Measurements from ENCODE around the gene PTOV1.

Gene PTOV1

DNA sequence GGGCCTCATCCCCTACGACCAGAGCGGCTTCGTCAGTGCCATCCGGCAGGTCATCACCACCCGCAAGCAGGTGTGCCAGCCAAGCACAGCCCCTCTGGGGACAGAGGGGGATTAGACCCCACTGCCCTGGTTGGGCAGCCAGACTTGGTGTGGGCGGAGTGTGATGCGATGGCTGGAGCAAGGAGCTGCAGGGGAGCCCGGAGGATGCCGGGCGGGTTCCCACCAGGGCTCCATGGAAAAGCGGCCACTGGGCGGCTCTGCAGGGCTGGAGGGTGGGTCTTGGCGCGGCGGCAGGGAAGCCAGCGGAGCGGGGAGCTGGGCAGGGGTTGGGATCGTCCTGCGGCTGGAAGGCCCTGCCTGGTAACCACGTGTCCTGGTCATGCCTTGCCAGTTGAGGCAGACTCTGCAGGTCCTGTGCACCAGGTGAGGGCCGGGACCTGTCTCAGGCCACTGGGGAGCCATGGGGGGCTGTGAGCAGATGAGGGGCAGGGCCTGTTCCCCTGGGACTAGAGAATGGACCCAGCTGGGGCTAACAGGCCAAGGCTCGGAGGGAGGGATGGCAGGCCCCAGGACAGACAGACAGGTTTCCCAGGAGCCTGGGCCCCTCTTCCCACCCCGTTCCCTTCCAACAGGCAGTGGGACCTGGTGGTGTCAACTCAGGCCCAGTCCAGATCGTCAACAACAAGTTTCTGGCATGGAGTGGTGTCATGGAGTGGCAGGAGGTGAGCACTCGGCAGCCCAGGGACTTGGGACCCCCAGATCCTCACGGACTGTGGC lies 6.3 kb downstream of the PTOV1 start:
- H3K36me3 ChIP-seq (replicated peaks; ENCODE audit: low read depth, low read length): peaks cover 51% of the 10 kb centered on the region
- no peak overlapping the region for H2AFZ ChIP-seq (ENCODE audit: low read depth, low read length)
- H3K9ac ChIP-seq (ENCODE audit: low read length): no peak overlapping the region
- no peak for TF ChIP-seq EZH2phosphoT487 (IDR thresholded peaks at IDR 0.05; ENCODE audit: low read depth)
- TF ChIP-seq, protein P1, sequence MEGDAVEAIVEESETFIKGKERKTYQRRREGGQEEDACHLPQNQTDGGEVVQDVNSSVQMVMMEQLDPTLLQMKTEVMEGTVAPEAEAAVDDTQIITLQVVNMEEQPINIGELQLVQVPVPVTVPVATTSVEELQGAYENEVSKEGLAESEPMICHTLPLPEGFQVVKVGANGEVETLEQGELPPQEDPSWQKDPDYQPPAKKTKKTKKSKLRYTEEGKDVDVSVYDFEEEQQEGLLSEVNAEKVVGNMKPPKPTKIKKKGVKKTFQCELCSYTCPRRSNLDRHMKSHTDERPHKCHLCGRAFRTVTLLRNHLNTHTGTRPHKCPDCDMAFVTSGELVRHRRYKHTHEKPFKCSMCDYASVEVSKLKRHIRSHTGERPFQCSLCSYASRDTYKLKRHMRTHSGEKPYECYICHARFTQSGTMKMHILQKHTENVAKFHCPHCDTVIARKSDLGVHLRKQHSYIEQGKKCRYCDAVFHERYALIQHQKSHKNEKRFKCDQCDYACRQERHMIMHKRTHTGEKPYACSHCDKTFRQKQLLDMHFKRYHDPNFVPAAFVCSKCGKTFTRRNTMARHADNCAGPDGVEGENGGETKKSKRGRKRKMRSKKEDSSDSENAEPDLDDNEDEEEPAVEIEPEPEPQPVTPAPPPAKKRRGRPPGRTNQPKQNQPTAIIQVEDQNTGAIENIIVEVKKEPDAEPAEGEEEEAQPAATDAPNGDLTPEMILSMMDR (IDR thresholded peaks at IDR 0.05; ENCODE audit: low read depth, low read length): no peak
- H3K4me3 ChIP-seq (ENCODE audit: low read length): no peak overlapping the region
- H3K27me3 ChIP-seq (ENCODE audit: low read depth, low read length): no peaks in the 10 kb centered on the region
- H3K27ac ChIP-seq (ENCODE audit: low read length): no peak overlapping the region
- H4K20me1 ChIP-seq (ENCODE audit: insufficient read depth, low read length): peaks cover 37% of the 10 kb centered on the region
- H3K9me3 ChIP-seq (ENCODE audit: insufficient read depth, low read length): no peaks in the 10 kb centered on the region
- H3K79me2 ChIP-seq (ENCODE audit: low read length): peaks cover 22% of the 10 kb centered on the region
- H3K4me1 ChIP-seq (ENCODE audit: low read length): peaks cover 15% of the 10 kb centered on the region
- H3K4me2 ChIP-seq (ENCODE audit: low read length): no peak overlapping the region

DNA sequence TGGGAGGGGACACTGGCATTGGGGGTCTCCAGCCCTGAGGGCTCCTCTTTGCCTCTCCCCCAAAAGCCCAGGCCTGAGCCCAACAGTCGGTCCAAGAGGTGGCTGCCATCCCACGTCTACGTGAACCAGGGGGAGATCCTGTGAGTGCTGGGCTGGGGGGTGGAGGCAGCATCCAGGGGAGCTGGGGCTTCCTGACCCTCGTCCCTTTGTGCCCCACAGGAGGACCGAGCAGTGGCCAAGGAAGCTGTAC lies 6.8 kb downstream of the PTOV1 start:
- Histone ChIP-seq H3K9ac (ENCODE audit: low read length) (no peak overlapping the region), H3K27me3 (ENCODE audit: low read depth, low read length) (no peaks in the 10 kb centered on the region), H3K4me2 (ENCODE audit: low read length) (no peak overlapping the region), H3K9me3 (ENCODE audit: insufficient read depth, low read length) (no peaks in the 10 kb centered on the region), H3K79me2 (ENCODE audit: low read length) (peaks cover 17% of the 10 kb centered on the region), H3K27ac (ENCODE audit: low read length) (no peak overlapping the region), H3K4me3 (ENCODE audit: low read length) (no peak overlapping the region), H2AFZ (ENCODE audit: low read depth, low read length) (no peak overlapping the region), H3K36me3 (replicated peaks; ENCODE audit: low read depth, low read length) (peaks cover 55% of the 10 kb centered on the region), H3K4me1 (ENCODE audit: low read length) (peaks cover 10% of the 10 kb centered on the region), H4K20me1 (ENCODE audit: insufficient read depth, low read length) (peaks cover 32% of the 10 kb centered on the region)
- TF ChIP-seq EZH2phosphoT487 (IDR thresholded peaks at IDR 0.05; ENCODE audit: low read depth): no peak
- TF ChIP-seq, protein P1 (IDR thresholded peaks at IDR 0.05; ENCODE audit: low read depth, low read length): no peak

DNA sequence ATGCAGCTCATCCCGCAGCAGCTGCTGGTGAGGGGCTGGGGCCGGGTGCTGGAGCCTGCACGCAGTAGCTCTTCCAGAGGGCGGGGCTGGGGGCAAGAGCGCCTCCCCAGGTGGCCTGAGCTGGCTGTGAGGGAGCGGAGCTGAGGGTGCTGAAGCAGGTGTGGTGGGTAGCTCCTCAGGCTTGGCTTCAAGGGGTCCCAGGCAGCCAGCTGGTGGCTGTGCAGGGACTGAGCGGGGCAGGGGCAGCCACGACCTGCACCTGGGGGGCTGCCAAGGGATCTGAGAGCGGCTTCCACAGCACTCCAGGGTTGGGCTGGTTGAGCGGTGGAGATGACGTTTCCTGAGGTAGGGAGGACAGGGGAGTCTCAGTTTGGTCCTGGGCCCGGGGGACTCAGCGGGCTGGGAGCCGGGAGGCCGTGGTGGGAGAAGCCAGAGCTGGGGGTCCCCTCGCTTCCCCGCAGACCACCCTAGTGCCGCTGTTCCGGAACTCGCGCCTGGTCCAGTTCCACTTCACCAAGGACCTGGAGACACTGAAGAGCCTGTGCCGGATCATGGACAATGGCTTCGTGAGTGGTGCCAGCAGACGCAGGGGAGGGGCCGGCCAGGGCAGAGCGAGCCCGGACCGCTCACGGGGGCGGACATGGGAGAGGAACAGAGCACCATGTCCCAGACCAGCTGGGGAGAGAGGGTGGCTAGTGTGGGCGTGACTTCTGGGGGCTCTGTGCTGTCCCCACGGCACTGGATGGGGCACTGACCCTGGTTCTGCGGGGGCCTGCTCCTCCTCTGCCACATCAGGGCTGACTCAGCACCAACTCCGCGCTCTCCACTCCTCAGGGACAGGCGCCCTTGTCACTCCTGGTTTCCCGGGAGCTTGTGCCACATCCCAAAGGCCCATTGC lies 7.4 kb downstream of the PTOV1 start:
- H3K9ac ChIP-seq (ENCODE audit: low read length): no peak overlapping the region
- no peaks in the 10 kb centered on the region for H3K27me3 ChIP-seq (ENCODE audit: low read depth, low read length)
- peaks cover 28% of the 10 kb centered on the region for H4K20me1 ChIP-seq (ENCODE audit: insufficient read depth, low read length)
- peaks cover 61% of the 10 kb centered on the region for H3K36me3 ChIP-seq (replicated peaks; ENCODE audit: low read depth, low read length)
- H3K27ac ChIP-seq (ENCODE audit: low read length): no peak overlapping the region
- peaks cover 7% of the 10 kb centered on the region for H3K4me1 ChIP-seq (ENCODE audit: low read length)
- TF ChIP-seq, protein P1 (IDR thresholded peaks at IDR 0.05; ENCODE audit: low read depth, low read length): no peak
- TF ChIP-seq EZH2phosphoT487 (IDR thresholded peaks at IDR 0.05; ENCODE audit: low read depth): no peak
- H3K4me3 ChIP-seq (ENCODE audit: low read length): no peak overlapping the region
- no peak overlapping the region for H3K4me2 ChIP-seq (ENCODE audit: low read length)
- no peaks in the 10 kb centered on the region for H3K9me3 ChIP-seq (ENCODE audit: insufficient read depth, low read length)
- peaks cover 12% of the 10 kb centered on the region for H3K79me2 ChIP-seq (ENCODE audit: low read length)
- H2AFZ ChIP-seq (ENCODE audit: low read depth, low read length): no peak overlapping the region

DNA sequence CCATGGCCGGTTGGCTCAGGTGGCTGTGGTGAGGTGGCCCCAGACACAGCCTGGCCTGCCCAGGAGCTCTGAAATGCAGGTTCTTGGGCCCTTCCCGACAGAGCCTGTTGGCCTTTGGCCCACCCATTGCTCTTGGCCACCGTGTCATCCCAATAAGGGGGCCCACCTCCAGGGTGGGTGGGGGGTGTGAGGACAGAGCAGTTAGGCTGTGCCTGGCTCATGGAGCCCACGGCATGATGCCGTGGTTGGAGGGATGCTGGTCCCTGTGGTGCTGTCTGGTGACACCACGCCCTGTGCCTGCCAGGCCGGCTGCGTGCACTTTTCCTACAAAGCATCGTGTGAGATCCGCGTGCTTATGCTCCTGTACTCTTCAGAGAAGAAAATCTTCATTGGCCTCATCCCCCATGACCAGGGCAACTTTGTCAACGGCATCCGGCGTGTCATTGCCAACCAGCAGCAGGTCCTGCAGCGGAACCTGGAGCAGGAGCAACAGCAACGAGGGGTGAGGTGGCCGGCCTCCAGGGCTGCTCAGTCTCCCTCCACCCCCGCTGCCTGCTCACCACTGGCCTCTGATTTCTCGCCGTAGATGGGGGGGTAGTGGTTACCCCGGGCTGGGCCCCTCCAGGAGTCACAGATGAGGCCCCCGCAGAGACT lies 8.8 kb downstream of the PTOV1 start:
- H3K36me3 ChIP-seq (replicated peaks; ENCODE audit: low read depth, low read length): peaks cover 76% of the 10 kb centered on the region
- H3K4me2 ChIP-seq (ENCODE audit: low read length): no peak overlapping the region
- H3K27ac ChIP-seq (ENCODE audit: low read length): no peak overlapping the region
- TF ChIP-seq EZH2phosphoT487 (IDR thresholded peaks at IDR 0.05; ENCODE audit: low read depth): no peak
- TF ChIP-seq, protein P1 (IDR thresholded peaks at IDR 0.05; ENCODE audit: low read depth, low read length): no peak
- no peak overlapping the region for H2AFZ ChIP-seq (ENCODE audit: low read depth, low read length)
- H3K9ac ChIP-seq (ENCODE audit: low read length): no peak overlapping the region
- no peaks in the 10 kb centered on the region for H3K27me3 ChIP-seq (ENCODE audit: low read depth, low read length)
- no peaks in the 10 kb centered on the region for H3K4me1 ChIP-seq (ENCODE audit: low read length)
- H3K9me3 ChIP-seq (ENCODE audit: insufficient read depth, low read length): no peaks in the 10 kb centered on the region
- H4K20me1 ChIP-seq (ENCODE audit: insufficient read depth, low read length): peaks cover 17% of the 10 kb centered on the region; the same call in 1 of the 2 replicates
- H3K79me2 ChIP-seq (ENCODE audit: low read length): peaks cover 6% of the 10 kb centered on the region; the same call in 1 of the 2 replicates
- H3K4me3 ChIP-seq (ENCODE audit: low read length): no peak overlapping the region

Measured in OCI-LY3 (cell line).